ENCODE measurements around the gene FAF1.

The FAF1 gene

GRCh38 chr1:50492142-50492541 is 467.9 kb downstream of the FAF1 start:
- Histone ChIP-seq H2AFZ (ENCODE audit: low read depth, low read length) (no peak overlapping the region), H3K36me3 (replicated peaks; ENCODE audit: low read depth, low read length) (no peaks in the 10 kb centered on the region), H3K4me2 (ENCODE audit: low read length) (no peak overlapping the region), H3K27ac (ENCODE audit: low read length) (no peak overlapping the region), H4K20me1 (ENCODE audit: insufficient read depth, low read length) (no peaks in the 10 kb centered on the region), H3K9me3 (ENCODE audit: insufficient read depth, low read length) (no peaks in the 10 kb centered on the region), H3K4me1 (ENCODE audit: low read length) (peaks cover 10% of the 10 kb centered on the region), H3K9ac (ENCODE audit: low read length) (no peak overlapping the region), H3K4me3 (ENCODE audit: low read length) (no peak overlapping the region), H3K79me2 (ENCODE audit: low read length) (no peaks in the 10 kb centered on the region), H3K27me3 (ENCODE audit: low read depth, low read length) (no peaks in the 10 kb centered on the region)
- TF ChIP-seq EZH2phosphoT487 (IDR thresholded peaks at IDR 0.05; ENCODE audit: low read depth), result no peak

DNA sequence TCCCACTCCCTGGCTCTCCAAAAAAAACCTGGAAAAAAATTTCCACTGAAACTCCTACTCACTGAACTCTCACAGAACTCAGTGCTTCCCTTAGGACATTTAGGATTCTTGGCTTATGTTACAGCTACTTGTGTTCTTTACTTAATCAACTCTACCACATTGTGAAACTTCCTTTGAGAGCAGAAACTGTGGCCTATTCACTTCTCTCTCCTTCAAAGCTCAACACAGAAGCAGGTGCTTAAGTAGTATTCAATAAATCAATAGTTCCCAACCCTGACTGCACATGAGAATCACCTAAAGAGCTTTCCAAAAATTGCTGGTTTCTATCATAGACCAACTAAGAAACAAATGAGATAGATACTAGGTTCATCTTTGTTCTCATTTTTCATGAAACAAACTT is 468.9 kb downstream of the FAF1 start:
- Histone ChIP-seq H2AFZ (ENCODE audit: low read depth, low read length) (no peak overlapping the region), H3K27ac (ENCODE audit: low read length) (no peak overlapping the region), H3K4me2 (ENCODE audit: low read length) (no peak overlapping the region), H4K20me1 (ENCODE audit: insufficient read depth, low read length) (no peaks in the 10 kb centered on the region), H3K36me3 (replicated peaks; ENCODE audit: low read depth, low read length) (no peaks in the 10 kb centered on the region), H3K9me3 (ENCODE audit: insufficient read depth, low read length) (no peaks in the 10 kb centered on the region), H3K4me1 (ENCODE audit: low read length) (peaks cover 4% of the 10 kb centered on the region), H3K27me3 (ENCODE audit: low read depth, low read length) (no peaks in the 10 kb centered on the region), H3K4me3 (ENCODE audit: low read length) (no peak overlapping the region), H3K79me2 (ENCODE audit: low read length) (no peaks in the 10 kb centered on the region), H3K9ac (ENCODE audit: low read length) (no peak overlapping the region)
- TF ChIP-seq CTCF (IDR thresholded peaks at IDR 0.05; ENCODE audit: low read depth, low read length) (no peak), EZH2phosphoT487 (IDR thresholded peaks at IDR 0.05; ENCODE audit: low read depth) (no peak)

DNA sequence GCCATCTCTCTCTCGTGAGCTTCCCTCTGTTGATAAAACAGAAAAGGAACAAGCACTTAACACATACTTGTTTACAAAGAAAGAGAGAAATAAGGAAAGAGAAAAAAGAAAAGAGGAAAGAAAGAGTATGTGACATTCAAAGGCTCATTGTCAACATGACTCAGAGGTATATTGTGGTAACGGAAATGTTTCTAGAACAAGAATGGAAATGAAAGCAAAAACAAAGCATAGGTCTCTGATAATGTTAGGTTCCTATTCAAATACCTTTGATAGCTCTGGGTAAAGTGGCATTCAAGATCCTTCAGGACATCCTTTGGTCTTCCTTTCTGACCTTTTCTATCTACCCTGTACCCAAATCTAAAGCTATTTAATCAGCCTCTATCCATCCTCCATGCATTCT is 469.4 kb downstream of the FAF1 start:
- Histone ChIP-seq H3K9me3 (ENCODE audit: insufficient read depth, low read length) (no peaks in the 10 kb centered on the region), H3K36me3 (replicated peaks; ENCODE audit: low read depth, low read length) (no peaks in the 10 kb centered on the region), H3K27me3 (ENCODE audit: low read depth, low read length) (no peaks in the 10 kb centered on the region), H3K4me3 (ENCODE audit: low read length) (no peak overlapping the region), H3K79me2 (ENCODE audit: low read length) (no peaks in the 10 kb centered on the region), H2AFZ (ENCODE audit: low read depth, low read length) (no peak overlapping the region), H4K20me1 (ENCODE audit: insufficient read depth, low read length) (no peaks in the 10 kb centered on the region), H3K27ac (ENCODE audit: low read length) (no peak overlapping the region), H3K4me2 (ENCODE audit: low read length) (no peak overlapping the region), H3K4me1 (ENCODE audit: low read length) (0 out of 2 replicates have a peak, but pooled peaks cover 2% of the 10 kb centered on the region), H3K9ac (ENCODE audit: low read length) (no peak overlapping the region)
- no peak for TF ChIP-seq EZH2phosphoT487 (IDR thresholded peaks at IDR 0.05; ENCODE audit: low read depth)
- TF ChIP-seq CTCF (IDR thresholded peaks at IDR 0.05; ENCODE audit: low read depth, low read length), result no peak

- H2AFZ ChIP-seq (ENCODE audit: low read depth, low read length), result no peak overlapping the region
- TF ChIP-seq EZH2phosphoT487 (IDR thresholded peaks at IDR 0.05; ENCODE audit: low read depth) (no peak), CTCF (IDR thresholded peaks at IDR 0.05; ENCODE audit: low read depth, low read length) (no peak)
- H3K4me1 ChIP-seq (ENCODE audit: low read length), result 0 out of 2 replicates have a peak, but pooled peaks cover 2% of the 10 kb centered on the region
- no peak overlapping the region for H3K9ac ChIP-seq (ENCODE audit: low read length)
- no peaks in the 10 kb centered on the region for H3K9me3 ChIP-seq (ENCODE audit: insufficient read depth, low read length)
- no peak overlapping the region for H3K27ac ChIP-seq (ENCODE audit: low read length)
- no peaks in the 10 kb centered on the region for H3K36me3 ChIP-seq (replicated peaks; ENCODE audit: low read depth, low read length)
- H4K20me1 ChIP-seq (ENCODE audit: insufficient read depth, low read length), result no peaks in the 10 kb centered on the region
- H3K79me2 ChIP-seq (ENCODE audit: low read length), result no peaks in the 10 kb centered on the region
- no peak overlapping the region for H3K4me3 ChIP-seq (ENCODE audit: low read length)
- no peak overlapping the region for H3K4me2 ChIP-seq (ENCODE audit: low read length)
- H3K27me3 ChIP-seq (ENCODE audit: low read depth, low read length), result no peaks in the 10 kb centered on the region
Observed at GRCh38 chr1:50488876-50489275, 471.2 kb downstream of the FAF1 start.

DNA sequence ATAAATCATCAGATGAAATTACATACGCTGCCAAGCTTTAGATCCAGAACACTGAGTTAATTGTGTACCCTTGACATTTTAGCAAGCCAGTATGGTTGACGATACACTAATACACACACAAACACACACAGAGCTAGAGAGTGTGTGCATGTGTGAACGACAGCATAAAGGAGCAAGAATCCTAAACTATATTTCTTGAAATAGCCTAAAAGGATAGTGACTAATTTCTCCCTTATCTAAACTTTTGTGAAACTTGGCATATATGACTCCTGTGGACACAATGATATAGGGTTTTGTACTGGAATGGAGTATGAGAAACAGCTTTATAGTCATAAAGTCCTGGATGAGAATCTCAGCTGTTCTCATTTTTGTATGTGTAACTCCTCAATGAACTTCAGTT is 471.7 kb downstream of the FAF1 start:
- Histone ChIP-seq H3K36me3 (replicated peaks; ENCODE audit: low read depth, low read length) (no peaks in the 10 kb centered on the region), H3K79me2 (ENCODE audit: low read length) (no peaks in the 10 kb centered on the region), H3K27me3 (ENCODE audit: low read depth, low read length) (no peaks in the 10 kb centered on the region), H4K20me1 (ENCODE audit: insufficient read depth, low read length) (no peaks in the 10 kb centered on the region), H3K9ac (ENCODE audit: low read length) (no peak overlapping the region), H3K4me3 (ENCODE audit: low read length) (no peak overlapping the region), H2AFZ (ENCODE audit: low read depth, low read length) (no peak overlapping the region), H3K27ac (ENCODE audit: low read length) (no peak overlapping the region), H3K9me3 (ENCODE audit: insufficient read depth, low read length) (no peaks in the 10 kb centered on the region), H3K4me1 (ENCODE audit: low read length) (0 out of 2 replicates have a peak, but pooled peaks cover 2% of the 10 kb centered on the region), H3K4me2 (ENCODE audit: low read length) (no peak overlapping the region)
- TF ChIP-seq EZH2phosphoT487 (IDR thresholded peaks at IDR 0.05; ENCODE audit: low read depth), result no peak
- no peak for TF ChIP-seq CTCF (IDR thresholded peaks at IDR 0.05; ENCODE audit: low read depth, low read length)

Measured in OCI-LY3 (cell line).